DOHH2 (cell line): Measurements from ENCODE around the gene GET4.

Source experiments
- EZH2phosphoT487 ChIP-seq: fragments of 200-600 bp; sonication (generic); IDR thresholded peaks from 2 replicates; pipeline ENCODE4 v1.6.1; 2017; ENCODE audit warnings: borderline replicate concordance, mild to moderate bottlenecking, antibody characterized with exemption, low read length, moderate library complexity, mixed read lengths
- TF ChIP-seq, protein P1 (sequence below): fragments of 200-600 bp; sonication (generic); IDR thresholded peaks from one replicate; pipeline ENCODE4 v1.5.1; 2014; ENCODE audit warnings: antibody characterized with exemption, mild to moderate bottlenecking, low read depth, low read length; ENCODE audit not compliant: poor library complexity, severe bottlenecking

DNA sequence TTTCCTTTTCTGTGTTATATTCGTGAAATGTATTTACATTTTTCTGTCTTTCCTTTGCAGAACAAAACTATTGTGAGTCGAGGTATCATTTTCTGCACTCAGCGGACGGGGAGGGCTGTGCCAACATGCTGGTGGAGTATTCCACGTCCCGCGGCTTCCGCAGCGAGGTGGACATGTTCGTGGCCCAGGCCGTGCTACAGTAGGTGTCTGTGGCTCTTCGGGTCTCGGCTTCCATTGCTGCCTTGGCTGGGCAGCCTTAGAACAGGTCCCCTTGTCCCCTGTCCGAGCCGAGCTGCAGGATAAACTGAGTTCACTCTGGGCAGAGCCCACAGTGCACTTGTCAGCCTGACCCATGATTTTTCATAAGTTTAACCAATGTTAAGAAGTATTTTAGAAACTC is 14.5 kb downstream of the GET4 start:
- TF ChIP-seq, protein P1, sequence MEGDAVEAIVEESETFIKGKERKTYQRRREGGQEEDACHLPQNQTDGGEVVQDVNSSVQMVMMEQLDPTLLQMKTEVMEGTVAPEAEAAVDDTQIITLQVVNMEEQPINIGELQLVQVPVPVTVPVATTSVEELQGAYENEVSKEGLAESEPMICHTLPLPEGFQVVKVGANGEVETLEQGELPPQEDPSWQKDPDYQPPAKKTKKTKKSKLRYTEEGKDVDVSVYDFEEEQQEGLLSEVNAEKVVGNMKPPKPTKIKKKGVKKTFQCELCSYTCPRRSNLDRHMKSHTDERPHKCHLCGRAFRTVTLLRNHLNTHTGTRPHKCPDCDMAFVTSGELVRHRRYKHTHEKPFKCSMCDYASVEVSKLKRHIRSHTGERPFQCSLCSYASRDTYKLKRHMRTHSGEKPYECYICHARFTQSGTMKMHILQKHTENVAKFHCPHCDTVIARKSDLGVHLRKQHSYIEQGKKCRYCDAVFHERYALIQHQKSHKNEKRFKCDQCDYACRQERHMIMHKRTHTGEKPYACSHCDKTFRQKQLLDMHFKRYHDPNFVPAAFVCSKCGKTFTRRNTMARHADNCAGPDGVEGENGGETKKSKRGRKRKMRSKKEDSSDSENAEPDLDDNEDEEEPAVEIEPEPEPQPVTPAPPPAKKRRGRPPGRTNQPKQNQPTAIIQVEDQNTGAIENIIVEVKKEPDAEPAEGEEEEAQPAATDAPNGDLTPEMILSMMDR, result no peak
- no peak for TF ChIP-seq EZH2phosphoT487
